ENCODE data around the gene LILRA2.

LILRA2 gene

DNA sequence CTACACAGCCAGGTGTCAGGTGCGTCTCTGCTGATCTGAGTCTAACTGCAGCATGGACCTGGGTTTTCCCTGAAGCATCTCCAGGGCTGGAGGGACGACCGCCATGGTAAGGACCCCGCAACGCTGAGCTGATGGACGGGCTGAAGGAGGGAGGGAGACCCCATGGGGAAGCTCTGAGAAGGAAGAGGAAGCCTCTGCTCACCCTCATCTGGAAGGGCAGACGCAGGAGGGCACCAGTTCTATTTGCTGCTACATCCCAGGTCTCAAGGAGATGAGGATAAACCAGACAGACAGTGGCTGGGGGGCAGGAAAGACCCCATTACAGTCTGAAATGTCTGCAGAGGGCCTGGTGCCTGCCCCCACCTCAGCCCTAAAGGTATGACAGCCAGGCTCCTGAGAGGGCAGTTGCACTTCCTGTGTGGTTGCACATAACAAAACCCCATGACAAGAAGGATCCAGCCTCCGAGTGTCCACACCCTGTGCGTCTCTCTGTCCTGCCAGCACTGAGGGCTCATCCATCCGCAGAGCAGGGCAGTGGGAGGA lies at the start of gene LILRA2:
LILRA2 (plus strand) TSS at position 461 of the 543 bp plus-strand sequence. CDS start 89 bp downstream, outside the sequence.
- DNase-seq (ENCODE audit: extremely low read depth, low read depth): no peak

DNA sequence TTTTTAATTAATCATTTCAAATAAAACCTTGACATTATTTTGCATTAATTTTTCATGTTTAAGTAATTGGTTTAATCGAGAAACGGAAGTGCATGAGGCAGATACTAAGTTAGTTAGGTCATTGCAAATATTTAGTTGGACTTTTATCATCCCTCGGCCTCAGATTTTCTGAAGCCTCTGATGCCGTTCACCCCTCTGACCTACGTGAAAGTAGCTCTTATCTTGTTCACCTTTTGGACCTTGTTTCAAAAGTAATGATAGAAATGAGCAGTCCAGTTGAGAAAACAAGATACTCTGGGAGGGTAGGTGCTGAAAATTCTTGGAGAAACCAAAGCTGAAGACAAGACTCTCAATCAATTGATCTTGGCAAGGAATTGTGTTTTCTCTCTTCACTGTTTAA lies 48.0 kb upstream of the LILRA2 start:
- DNase-seq (ENCODE audit: extremely low read depth, low read depth): no peak

More for the DNA sequence above, at the start of gene LILRA2:
- TF ChIP-seq, protein P1, sequence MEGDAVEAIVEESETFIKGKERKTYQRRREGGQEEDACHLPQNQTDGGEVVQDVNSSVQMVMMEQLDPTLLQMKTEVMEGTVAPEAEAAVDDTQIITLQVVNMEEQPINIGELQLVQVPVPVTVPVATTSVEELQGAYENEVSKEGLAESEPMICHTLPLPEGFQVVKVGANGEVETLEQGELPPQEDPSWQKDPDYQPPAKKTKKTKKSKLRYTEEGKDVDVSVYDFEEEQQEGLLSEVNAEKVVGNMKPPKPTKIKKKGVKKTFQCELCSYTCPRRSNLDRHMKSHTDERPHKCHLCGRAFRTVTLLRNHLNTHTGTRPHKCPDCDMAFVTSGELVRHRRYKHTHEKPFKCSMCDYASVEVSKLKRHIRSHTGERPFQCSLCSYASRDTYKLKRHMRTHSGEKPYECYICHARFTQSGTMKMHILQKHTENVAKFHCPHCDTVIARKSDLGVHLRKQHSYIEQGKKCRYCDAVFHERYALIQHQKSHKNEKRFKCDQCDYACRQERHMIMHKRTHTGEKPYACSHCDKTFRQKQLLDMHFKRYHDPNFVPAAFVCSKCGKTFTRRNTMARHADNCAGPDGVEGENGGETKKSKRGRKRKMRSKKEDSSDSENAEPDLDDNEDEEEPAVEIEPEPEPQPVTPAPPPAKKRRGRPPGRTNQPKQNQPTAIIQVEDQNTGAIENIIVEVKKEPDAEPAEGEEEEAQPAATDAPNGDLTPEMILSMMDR (IDR thresholded peaks at IDR 0.05; ENCODE audit: low read depth, low read length): no peak

DNA sequence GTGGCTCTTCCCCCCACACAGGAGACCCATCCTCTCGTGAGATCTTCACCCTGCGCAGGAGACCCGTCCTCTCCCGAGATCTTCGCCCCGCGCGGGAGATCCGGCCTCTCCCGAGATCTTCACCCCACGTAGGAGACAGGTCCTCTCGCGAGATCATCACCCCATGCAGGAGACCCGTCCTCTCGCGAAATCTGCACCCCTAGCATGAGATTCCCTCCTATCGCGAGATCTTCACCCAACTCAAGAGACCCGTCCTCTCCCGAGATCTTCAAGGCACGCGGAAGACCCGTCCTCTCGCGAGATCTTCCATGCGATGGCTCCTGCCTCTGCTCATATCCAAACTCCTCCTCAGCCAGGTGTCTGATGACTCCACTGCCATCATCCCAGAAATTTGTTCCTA lies 46.6 kb upstream of the LILRA2 start:
- TF ChIP-seq, protein P1 (IDR thresholded peaks at IDR 0.05; ENCODE audit: low read depth, low read length): no peak
- DNase-seq (ENCODE audit: extremely low read depth, low read depth): no peak

More for the DNA sequence above, 48.0 kb upstream of the LILRA2 start:
- TF ChIP-seq, protein P1 (IDR thresholded peaks at IDR 0.05; ENCODE audit: low read depth, low read length): no peak

GRCh38 chr19:54530866-54531265 lies 42.7 kb upstream of the LILRA2 start:
- TF ChIP-seq, protein P1 (IDR thresholded peaks at IDR 0.05; ENCODE audit: low read depth, low read length): no peak
- no peak for DNase-seq (ENCODE audit: extremely low read depth, low read depth)

DNA sequence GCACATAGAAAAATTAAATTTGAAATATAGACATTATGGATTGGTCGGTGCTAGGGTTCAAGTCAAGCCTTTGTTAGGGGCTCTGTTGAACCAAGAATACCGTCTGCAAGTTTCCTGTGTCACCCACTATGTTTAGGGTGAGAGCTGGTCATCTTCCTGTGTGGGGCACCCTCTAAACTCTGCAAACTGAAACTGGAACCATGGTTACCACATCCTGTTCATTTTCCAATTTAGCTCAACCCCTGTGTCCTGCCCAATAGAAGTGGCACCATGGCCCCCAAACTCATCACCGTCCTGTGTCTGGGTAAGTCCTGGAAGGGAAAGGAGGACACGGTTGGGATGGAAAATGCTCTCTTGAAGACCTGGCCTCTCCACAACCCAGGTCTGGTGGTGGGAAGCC lies 41.1 kb upstream of the LILRA2 start:
- TF ChIP-seq, protein P1 (IDR thresholded peaks at IDR 0.05; ENCODE audit: low read depth, low read length): no peak
- no peak for DNase-seq (ENCODE audit: extremely low read depth, low read depth)

DNA sequence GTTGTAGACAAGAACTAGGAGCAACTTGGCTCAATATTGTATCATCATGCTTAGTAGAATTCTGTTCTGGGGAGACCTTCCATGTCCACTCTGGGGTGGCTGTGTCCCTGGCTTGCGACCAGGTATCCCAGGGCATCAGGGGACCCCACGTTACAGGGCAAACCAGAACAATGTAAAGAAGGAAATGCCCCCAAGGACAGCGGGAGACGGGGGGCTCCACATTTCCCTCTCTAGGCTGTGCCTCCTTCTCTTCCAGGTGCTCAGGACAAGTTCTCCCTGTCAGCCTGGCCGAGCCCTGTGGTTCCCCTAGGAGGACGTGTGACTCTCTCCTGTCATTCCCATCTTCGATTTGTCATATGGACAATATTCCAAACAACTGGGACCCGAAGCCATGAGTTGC lies 40.1 kb upstream of the LILRA2 start:
- TF ChIP-seq, protein P1 (IDR thresholded peaks at IDR 0.05; ENCODE audit: low read depth, low read length): no peak

DNA sequence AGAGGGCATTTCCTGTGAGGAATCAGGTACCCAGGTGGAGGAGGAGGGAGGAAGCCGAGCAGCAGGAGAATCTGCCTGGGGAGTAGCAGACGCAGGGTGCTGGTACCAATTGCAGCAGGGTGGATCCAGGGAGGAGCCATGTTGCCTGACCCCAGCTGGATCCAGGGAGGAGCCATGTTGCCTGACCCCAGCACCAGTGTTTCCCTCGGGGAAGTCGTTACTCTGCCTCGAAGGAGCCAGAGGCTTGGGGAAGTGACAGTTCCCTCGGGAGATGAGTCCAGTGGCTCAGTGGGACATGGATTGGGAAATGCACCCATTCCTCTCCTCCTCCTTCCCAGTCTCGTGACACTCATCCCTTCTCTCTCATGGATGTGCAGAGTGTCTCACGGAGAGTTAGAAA lies 39.4 kb upstream of the LILRA2 start:
- DNase-seq (ENCODE audit: extremely low read depth, low read depth): no peak
- TF ChIP-seq, protein P1 (IDR thresholded peaks at IDR 0.05; ENCODE audit: low read depth, low read length): no peak

More for the DNA sequence above, 40.1 kb upstream of the LILRA2 start:
- no peak for DNase-seq (ENCODE audit: extremely low read depth, low read depth)
